ENCODE results near the gene ATAD2B.
"Not testable (repeated sequence)": the region's sequence is repeated elsewhere in the genome, so short reads cannot be mapped to it uniquely, and the experiment has no call there.

Gene ATAD2B

GRCh38 chr2:23745068-23745725 lies 181.7 kb downstream of the ATAD2B start:
- DNase-seq (ENCODE audit: low spot score) = no peak

DNA sequence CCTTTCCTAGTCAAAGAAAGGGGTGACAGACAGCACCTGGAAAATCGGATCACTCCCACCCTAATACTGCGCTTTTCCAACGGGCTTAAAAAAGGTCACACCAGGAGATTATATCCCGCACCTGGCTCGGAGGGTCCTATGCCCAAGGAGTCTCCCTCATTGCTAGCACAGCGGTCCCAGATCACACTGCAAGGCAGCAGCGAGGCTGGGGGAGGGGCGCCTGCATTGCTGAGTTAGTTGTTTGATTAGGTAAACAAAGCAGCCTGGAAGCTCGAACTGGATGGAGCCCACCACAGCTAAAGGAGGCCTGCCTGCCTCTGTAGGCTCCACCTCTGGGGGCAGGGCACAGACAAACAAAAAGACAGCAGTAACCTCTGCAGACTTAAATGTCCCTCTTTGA lies 190.1 kb downstream of the ATAD2B start:
- not testable (repeated sequence) for DNase-seq (ENCODE audit: low spot score)

DNA sequence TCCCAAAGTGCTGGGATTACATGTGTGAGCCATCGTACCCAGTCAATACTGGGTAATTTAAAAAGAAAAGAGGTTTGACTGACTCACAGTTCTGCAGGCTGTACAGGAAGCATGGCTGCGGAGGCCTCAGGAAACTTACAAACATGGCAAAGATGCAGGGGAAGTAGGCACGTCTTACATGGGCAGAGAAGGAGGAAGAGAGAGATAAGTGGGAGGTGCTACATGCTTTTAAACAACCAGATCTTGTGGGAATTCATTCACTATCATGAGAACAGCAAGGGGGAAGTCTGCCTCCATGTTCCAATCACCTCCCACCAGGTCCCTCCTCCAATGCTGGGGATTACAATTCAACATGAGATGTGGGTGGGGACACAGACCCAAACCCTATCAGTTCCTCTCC lies 192.5 kb downstream of the ATAD2B start:
- DNase-seq (ENCODE audit: low spot score) = no peak

DNA sequence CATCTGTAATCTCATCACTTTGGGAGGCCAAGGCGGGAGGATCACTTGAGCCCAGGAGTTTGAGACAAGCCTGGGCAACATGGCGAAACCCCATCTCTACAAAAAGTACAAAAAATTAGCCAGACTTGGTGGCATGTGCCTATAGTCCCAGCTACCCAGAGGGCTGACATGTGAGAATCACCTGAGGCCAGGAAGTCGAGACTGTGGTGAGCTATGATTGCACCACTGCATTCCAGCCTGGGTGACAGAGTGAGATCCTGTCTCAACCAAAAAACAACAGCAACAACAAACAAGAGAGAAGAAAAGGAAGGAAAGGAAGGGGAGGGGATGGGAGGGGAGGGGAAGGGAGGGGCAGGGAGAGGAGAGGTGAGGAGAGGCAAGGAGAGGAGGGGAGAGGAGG lies 203.9 kb downstream of the ATAD2B start:
- not testable (repeated sequence) for DNase-seq (ENCODE audit: low spot score)

- no peak for DNase-seq (ENCODE audit: low spot score)
Measured at GRCh38 chr2:23722255-23722654, 204.7 kb downstream of the ATAD2B start.

DNA sequence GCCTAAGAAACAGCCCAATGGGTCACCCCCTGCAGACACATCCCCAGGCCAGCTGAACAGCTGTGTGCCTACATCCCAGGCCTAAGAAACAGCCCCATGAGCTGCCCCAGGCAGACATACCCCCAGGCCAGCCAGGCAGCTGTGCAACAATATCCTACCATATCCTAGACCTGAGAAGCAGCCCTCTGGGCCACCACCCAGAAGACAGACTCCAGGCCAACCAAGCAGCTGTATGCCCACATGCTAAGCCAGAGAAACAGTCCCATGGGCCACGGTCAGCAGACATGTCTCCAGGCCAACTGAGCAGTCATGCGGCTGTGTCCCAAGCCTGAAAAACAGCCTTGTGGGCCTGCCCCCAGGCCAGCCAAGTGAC lies 205.5 kb downstream of the ATAD2B start:
- no peak for DNase-seq (ENCODE audit: low spot score)

GRCh38 chr2:23720705-23721453 lies 206.0 kb downstream of the ATAD2B start:
- no peak for DNase-seq (ENCODE audit: low spot score)

GRCh38 chr2:23719716-23720115 lies 207.2 kb downstream of the ATAD2B start:
- no peak for DNase-seq (ENCODE audit: low spot score)

DNA sequence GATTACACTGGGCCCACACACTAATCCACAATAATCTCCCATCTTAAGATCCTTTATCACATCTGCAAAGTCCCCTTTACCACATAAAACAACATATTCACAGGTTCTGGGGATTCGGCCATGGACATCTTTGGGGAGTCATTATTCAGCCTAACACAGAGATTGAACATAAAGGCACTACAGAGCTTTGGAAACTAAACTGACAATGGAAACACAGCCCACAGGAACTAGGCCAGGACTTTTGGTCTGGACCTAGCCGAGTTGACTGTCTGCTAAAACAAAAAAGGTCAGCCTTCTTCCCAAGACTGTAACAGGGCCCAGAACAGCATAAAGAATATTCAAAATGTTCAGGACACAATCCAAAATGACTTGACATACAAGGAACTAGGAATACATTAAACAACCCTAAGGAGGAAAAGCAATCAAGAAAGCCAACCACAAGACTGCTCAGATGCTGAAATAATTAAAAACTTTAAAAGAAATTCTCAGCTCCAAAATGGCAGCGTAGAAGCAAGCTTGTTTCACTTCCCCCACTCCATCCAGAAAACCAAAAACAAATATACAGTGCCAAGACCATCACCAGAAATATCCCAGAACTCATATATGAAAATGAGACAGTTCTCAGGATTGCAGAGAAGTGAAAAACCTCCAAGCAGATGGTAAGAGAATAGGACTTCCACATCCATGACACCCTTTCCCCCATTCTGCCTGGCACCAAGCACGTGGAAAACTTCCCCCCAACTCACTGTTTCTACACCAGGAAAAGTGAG lies 207.8 kb downstream of the ATAD2B start:
- no peak for DNase-seq (ENCODE audit: low spot score)

- no peak for DNase-seq (ENCODE audit: low spot score)
Measured at GRCh38 chr2:23713351-23713750, 213.6 kb downstream of the ATAD2B start.

- no peak for DNase-seq (ENCODE audit: low spot score)
Measured at GRCh38 chr2:23712756-23713151, 214.2 kb downstream of the ATAD2B start.

DNA sequence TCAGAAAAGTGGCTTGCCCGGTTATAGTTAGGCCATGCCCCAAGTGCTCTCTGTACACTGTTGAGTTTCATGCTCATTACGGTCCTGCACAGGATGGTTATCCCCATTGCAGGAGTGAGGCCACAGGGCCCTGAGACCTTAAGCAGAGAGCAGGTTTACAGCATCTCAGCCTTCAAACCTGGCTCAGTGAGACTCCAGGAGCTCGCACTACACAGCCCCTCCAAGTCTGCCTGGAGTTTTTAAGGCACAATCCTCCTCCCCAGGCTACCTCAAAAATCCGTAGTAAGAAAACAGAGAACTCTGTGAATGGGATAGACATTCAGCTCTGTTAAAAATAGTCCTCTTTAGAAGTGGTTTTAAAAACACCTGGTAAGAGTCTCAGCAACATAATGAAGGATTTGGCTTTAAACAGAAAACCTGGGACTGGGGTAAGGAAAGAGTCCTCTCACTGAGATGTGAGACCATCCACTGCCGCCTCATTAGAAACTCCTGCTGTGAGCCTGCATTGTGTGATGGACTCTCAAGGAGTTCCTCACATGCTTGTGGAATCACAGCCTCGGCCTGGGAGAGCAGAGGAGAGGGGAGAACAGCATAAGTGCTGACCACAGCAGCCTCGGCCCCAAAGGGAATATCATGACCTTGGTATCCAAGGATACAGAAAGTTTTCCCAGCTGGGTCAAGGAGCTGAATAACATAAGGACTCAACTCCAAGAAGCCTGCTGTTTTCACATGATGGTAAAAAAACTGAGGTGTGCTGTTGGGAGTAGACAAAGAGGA lies 214.8 kb downstream of the ATAD2B start:
- no peak for DNase-seq (ENCODE audit: low spot score)

DNA sequence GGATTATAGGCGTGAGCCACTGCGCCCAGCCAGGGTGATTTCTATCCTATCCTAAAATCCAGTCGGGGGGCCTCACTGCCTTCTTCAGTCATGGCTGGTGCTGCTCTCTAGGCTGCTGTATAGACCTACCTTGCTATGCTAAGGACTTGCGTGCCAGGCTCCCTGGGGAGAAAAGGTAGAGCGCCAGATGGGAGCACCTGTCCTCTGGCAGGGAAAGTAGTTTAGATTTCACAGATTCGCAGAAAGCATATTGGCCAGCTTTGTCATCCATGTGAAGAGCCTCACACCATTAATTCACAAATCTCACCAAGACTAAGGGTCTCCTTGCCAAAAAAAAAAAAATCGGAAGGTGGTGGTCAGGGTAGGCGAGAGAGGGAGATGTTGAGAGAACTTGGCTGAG lies 217.6 kb downstream of the ATAD2B start:
- DNase-seq (ENCODE audit: low spot score) = no peak

GRCh38 chr2:23708771-23709170 lies 218.2 kb downstream of the ATAD2B start:
- no peak for DNase-seq (ENCODE audit: low spot score)

DNA sequence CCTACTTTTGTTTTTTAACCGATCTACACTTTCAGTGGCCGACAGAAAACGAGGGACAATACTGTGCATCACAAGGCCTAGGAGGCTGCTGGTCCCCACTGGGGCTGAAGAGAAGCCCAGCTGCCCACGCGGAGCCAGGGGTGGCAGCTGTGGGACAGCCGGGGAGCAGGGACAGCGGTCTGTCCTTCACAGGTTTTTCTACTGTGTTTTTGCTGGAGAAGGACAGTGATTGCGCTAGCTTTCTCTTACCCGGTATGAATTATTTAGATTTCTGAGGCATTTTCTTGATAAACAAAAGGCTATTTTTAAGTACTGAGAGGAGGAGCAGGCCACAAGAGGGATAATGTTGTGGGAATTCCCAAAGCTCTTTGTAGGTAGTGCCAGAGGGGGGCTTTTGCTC lies 219.8 kb downstream of the ATAD2B start:
- no peak for DNase-seq (ENCODE audit: low spot score)

DNA sequence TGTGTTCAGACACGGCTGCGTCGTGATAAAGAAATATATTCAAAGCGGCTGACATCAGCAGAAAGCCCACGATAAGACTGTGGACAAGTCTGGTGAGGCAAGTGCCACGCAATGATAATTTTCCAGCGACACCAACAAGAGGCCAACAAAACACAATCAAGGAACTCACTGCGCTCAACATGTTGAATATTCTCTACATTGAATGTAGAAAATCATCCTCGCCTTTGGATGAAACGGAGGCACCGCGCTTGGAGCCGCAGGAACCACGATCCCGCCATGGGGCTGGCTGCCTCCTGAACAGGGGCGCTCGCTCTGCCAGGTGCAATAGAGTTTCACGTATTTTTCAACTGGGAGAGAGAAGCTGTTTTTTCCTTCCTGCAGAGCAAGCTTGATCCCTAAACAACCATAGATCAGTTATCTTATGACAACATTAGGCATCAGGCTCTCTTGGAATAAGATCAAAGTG lies 220.3 kb downstream of the ATAD2B start:
- DNase-seq (ENCODE audit: low spot score) = no peak

DNA sequence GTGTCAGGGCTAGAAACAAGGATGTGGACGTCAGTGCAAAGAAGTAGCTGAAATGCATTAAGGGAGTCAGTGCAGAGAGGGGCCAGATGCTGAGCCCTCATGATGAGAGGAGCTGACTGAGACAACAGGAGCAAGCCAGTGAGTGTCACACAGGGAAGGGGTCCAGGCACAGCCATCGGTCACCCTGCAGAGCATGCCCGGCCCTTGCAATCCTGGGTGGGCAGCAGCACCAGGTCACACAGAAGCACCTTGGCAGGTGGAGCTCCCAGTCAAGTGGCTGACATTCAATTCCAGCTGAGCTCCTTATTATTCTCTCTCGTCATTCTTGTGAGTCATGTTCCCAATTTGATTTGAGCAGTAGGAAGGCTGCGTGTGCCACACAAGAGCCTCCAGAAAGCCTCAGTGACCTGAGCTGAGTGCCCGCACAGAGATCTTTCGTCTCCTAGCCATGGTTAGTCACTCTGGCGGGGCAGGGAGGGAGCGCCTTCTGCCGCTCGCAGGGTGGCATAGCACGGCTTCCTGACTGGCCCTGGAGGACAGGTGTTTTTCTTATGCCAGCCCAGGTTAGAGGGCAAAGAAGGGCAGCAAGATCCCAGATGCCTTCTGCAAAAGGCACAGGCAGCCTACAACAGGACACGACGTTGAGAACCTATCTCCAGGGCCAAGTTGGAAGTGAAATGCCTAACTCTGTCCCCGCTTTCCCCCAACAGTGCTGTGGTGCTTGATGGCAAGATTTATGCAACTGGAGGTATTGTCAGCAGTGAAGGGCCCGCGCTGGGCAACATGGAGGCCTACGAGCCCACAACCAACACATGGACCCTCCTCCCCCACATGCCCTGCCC lies 220.9 kb downstream of the ATAD2B start:
- peak; percentile 73 for DNase-seq (ENCODE audit: low spot score)

DNA sequence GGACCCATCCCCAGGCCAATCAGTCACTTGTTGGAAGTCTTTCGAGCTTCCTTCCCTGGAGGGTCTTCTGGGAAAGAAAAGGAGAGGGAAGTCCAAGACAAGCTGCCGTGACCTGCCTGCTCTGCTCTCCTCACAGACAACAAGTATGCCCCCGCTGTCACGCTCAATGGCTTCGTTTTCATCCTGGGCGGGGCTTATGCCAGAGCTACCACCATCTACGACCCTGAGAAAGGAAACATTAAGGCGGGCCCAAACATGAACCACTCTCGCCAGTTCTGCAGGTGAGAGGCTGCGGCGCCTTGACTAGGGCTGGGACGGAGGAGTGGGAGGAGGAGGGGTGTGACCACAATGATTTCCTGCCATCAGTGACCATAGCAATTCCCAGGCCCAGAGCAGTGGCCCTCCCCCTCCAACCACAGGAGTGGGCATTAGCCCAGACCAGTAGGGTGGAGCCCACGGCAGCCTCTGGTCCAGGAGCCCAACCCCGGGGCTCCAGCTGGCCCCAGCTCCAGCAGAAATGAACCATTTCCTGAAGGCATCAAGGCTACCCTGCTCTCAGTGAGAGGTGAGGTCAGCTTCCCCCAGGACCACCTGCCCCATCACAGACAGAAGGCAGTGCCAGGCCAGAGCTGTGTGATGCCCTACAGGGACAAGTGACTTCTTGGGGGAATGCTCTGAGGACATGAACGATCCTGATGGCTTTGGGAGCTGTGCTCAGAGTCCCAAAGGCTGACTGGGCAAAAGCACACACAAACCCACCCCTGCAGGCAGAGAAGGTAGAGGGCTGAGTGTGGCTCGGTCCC lies 223.1 kb downstream of the ATAD2B start:
- no peak for DNase-seq (ENCODE audit: low spot score)

DNA sequence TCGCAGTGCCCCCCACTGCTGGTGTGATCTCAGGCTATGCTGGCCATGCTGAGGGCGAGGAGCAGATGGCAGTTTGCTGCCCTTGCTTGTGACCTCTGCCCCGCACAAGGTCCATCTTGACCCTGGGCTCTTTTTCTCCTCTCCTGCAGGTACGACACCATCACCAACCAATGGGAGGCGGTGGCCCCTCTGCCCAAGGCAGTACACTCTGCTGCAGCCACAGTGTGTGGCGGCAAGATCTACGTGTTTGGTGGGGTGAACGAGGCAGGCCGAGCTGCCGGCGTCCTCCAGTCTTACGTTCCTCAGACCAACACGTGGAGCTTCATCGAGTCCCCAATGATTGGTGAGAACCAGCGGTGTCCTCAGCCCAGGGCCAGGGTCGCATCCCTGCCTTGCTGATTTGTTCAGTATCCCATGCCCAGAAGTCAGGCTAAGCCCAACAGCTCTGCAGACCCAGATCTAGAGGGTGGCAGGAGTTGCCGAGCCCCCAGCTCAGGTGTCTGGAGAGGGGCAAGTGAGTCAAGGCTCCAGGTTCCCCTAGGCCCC lies 223.8 kb downstream of the ATAD2B start:
- DNase-seq (ENCODE audit: low spot score) = no peak

DNA sequence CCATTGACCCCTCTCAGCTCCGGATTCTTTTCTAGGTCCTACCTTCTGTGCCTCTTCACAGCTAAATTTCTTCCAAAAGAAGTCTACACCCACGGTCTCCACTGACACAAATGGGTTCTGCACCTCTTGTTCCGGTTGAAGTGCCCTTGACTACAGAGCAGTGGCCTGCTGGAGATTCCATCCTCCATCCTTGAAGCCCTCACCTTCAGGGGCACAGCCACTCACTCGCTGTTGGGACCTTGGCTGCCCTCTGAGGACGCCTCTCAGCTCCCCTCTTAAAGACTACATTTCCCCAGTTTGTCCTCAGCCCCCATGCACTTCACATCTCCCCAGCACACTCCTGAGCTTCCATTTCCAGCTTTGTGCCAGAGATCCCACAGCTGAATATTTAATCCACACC lies 226.3 kb downstream of the ATAD2B start:
- no peak for DNase-seq (ENCODE audit: low spot score)
